ENCODE data around the gene SNX7.
A peak's percentile ranks its signal among the peaks of the same experiment; 100 is the strongest.

The SNX7 gene

GRCh38 chr1:98791498-98791897 is 130.0 kb downstream of the SNX7 start:
- Histone ChIP-seq H3K4me1 (peaks cover 11% of the 10 kb centered on the region), H3K9me3 (no peaks in the 10 kb centered on the region), H3K4me3 (ENCODE audit: low read depth, low read length) (no peak overlapping the region), H3K27me3 (no peaks in the 10 kb centered on the region), H3K36me3 (no peaks in the 10 kb centered on the region)
- DNase-seq: no peak
- TF ChIP-seq, protein P1, sequence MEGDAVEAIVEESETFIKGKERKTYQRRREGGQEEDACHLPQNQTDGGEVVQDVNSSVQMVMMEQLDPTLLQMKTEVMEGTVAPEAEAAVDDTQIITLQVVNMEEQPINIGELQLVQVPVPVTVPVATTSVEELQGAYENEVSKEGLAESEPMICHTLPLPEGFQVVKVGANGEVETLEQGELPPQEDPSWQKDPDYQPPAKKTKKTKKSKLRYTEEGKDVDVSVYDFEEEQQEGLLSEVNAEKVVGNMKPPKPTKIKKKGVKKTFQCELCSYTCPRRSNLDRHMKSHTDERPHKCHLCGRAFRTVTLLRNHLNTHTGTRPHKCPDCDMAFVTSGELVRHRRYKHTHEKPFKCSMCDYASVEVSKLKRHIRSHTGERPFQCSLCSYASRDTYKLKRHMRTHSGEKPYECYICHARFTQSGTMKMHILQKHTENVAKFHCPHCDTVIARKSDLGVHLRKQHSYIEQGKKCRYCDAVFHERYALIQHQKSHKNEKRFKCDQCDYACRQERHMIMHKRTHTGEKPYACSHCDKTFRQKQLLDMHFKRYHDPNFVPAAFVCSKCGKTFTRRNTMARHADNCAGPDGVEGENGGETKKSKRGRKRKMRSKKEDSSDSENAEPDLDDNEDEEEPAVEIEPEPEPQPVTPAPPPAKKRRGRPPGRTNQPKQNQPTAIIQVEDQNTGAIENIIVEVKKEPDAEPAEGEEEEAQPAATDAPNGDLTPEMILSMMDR (IDR thresholded peaks at IDR 0.05; ENCODE audit: low read depth, low read length): no peak

GRCh38 chr1:98792123-98792522 is 130.6 kb downstream of the SNX7 start:
- Histone ChIP-seq H3K27me3 (no peaks in the 10 kb centered on the region), H3K4me1 (peaks cover 11% of the 10 kb centered on the region), H3K9me3 (no peaks in the 10 kb centered on the region), H3K36me3 (no peaks in the 10 kb centered on the region), H3K4me3 (ENCODE audit: low read depth, low read length) (no peak overlapping the region)
- TF ChIP-seq, protein P1 (IDR thresholded peaks at IDR 0.05; ENCODE audit: low read depth, low read length): peak; percentile 38; the same call in 1 of the 2 replicates
- DNase-seq: peak; percentile 12

GRCh38 chr1:98793136-98793535 is 131.6 kb downstream of the SNX7 start:
- H3K36me3 ChIP-seq: no peaks in the 10 kb centered on the region
- no peak for DNase-seq
- no peak overlapping the region for H3K4me3 ChIP-seq (ENCODE audit: low read depth, low read length)
- no peaks in the 10 kb centered on the region for H3K9me3 ChIP-seq
- H3K4me1 ChIP-seq: peaks cover 11% of the 10 kb centered on the region
- no peaks in the 10 kb centered on the region for H3K27me3 ChIP-seq
- TF ChIP-seq, protein P1 (IDR thresholded peaks at IDR 0.05; ENCODE audit: low read depth, low read length): no peak

DNA sequence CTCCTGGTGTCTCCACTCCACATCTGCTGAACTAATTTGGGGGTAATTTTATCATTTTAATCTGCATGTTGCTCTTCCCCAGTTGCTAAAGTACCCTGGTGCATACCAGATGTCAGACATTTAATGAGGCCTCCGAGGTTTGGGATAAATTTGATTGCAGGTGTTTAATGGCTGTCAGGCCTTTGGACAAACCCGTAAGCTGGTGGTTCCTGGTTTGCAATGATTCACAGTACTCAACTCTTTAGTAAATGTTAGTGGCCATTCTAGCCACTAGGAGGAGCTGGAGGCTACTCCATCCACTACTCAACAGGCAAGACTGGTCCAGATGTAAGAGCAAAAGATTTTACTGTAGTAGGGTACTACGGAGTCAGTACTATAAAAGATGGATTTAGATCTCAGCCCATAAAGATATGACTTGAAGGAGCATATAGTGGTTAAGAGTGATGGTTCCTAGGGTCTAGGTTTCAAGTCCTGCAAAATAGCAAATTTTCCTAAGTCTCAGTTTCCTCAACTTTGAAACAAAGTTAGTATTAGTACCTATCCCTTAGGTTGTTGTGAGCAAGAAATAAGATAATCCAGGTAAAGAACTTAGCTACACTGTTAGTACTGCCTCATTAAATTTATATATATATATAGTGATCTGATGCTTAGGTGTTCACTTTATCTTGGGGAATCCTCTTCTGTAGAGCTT is 132.8 kb downstream of the SNX7 start:
- H3K4me3 ChIP-seq (ENCODE audit: low read depth, low read length): no peak overlapping the region
- DNase-seq: peak; percentile 67
- TF ChIP-seq, protein P1 (IDR thresholded peaks at IDR 0.05; ENCODE audit: low read depth, low read length): peak; percentile 95
- H3K36me3 ChIP-seq: no peaks in the 10 kb centered on the region
- no peaks in the 10 kb centered on the region; the same call in 1 of the 2 replicates for H3K9me3 ChIP-seq
- H3K4me1 ChIP-seq: peaks cover 11% of the 10 kb centered on the region
- no peaks in the 10 kb centered on the region for H3K27me3 ChIP-seq

DNA sequence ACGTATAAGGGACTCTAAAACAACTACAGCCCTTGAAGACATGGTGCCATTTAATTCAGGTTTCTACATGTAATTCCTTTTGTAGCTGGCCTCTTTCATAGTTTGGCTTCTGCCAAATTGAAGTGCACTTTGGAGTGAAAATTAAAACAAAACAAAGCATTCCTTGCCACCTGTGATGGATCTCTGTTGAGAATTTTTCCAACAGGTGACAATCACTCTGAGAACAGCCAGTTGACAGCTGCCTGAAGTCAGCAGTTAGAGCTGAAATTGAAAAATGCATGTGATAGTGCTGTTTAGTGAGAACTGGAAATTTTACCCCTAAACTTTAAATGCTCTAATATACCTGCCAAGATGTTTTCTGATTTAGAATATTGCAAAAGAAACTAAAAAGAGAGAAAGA is 134.5 kb downstream of the SNX7 start:
- H3K9me3 ChIP-seq: no peaks in the 10 kb centered on the region; the same call in 1 of the 2 replicates
- peaks cover 11% of the 10 kb centered on the region for H3K4me1 ChIP-seq
- H3K36me3 ChIP-seq: no peaks in the 10 kb centered on the region
- TF ChIP-seq, protein P1 (IDR thresholded peaks at IDR 0.05; ENCODE audit: low read depth, low read length): no peak
- no peak overlapping the region for H3K4me3 ChIP-seq (ENCODE audit: low read depth, low read length)
- no peaks in the 10 kb centered on the region for H3K27me3 ChIP-seq
- DNase-seq: no peak

- Histone ChIP-seq H3K9me3 (no peaks in the 10 kb centered on the region; the same call in 1 of the 2 replicates), H3K36me3 (no peaks in the 10 kb centered on the region), H3K4me3 (ENCODE audit: low read depth, low read length) (no peak overlapping the region), H3K4me1 (peaks cover 11% of the 10 kb centered on the region), H3K27me3 (no peaks in the 10 kb centered on the region)
- TF ChIP-seq, protein P1 (IDR thresholded peaks at IDR 0.05; ENCODE audit: low read depth, low read length): no peak
- DNase-seq: no peak
These were observed 136.0 kb downstream of the SNX7 start for GRCh38 chr1:98797506-98797905.

Measured in BE2C (cell line).